HG03060 (cell line): Measurements from ENCODE around the gene SLC22A15.
"Not testable (repeated sequence)": the region's sequence is repeated elsewhere in the genome, so short reads cannot be mapped to it uniquely, and the experiment has no call there.

Source experiments
- ATAC-seq: cut with Tn5 transposase; IDR thresholded peaks from one replicate; pipeline ENCODE4 v1.9.1; 2021; ENCODE audit warnings: low read depth, moderate number of reproducible peaks; ENCODE audit not compliant: unreplicated experiment

Gene SLC22A15

DNA sequence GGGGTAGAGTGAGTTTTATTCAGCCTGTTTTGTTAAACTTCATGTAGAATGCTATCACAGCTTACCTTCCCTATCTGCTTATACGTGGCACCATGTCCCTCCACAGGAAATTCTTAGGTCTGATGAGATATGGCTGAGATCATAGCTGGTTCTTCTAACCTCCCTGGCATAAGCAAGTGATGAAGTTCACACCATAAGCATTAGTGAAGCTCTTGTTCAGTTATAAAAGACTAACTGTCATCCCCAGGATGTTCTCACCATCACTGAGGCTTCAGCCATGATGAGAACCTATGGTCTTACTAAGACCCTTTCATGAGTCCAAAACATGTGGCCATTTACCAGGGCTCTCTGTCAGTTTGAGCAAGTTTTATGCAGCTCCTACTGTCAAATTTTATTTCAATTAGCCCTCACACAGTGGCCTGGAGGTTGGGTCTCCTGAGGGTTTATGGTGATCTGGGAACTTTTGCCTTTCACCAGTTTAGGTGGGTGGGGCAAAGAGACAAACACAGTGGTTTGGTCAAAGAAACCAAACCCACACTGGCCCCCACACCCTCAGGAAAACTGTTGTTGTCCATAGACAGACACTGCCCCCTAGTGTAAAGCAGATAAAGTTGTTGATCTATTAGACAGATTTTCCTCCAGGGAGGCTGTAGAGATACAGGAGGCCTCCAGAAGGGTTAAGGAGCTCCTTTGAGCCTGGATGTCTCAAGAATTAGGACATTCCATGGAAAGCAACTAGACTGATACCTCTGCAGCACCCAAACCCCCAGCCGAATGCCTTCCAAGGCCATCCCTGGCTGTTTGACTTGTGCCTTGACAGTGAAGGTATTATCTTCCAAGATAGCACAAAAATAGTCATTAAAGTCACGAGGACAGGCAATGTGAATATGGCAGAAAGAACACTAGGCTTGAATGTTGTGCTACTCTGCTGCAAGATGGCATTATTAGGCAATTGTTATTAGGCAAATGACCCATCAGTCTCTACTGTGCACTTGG, 5.0 kb downstream of the SLC22A15 start:
- no peak for ATAC-seq

DNA sequence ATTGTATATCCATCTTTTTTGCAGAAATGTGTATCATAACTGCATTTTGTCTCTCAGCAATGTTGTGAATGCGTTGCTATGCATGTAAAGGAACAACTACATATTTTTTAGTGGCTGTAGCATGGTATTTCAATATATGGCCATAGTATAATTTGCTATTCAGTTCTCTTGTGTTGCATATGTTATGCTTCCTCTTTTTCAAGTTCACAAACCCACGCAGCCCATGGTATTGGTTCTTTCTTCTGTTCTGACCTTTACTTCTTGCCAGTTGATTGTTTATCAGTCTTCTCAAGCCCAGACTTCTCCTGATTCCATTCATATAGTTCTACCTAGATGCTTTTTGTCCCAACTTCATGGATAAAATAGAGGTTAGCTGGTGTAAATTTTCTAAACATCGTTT, 6.1 kb downstream of the SLC22A15 start:
- ATAC-seq: no peak

DNA sequence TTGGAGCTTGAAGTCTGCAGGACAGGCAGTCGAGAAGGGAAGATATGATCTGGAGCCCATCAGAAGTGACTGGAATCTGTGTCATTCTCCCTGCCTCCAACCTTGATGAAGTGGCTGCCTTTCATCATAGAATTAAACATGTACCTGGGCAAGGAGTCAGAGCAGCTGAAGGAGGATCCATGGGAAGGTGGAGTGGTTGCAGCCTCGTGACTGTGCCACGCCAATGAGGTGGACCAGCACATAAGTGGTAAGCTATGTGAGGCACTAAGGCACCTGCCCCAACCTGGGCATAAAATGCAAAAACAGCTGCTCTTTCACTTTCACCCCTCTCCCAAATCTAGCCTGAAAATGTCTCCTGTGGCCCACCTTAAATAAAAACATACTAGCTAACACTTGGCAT, 7.3 kb downstream of the SLC22A15 start:
- ATAC-seq: no peak

DNA sequence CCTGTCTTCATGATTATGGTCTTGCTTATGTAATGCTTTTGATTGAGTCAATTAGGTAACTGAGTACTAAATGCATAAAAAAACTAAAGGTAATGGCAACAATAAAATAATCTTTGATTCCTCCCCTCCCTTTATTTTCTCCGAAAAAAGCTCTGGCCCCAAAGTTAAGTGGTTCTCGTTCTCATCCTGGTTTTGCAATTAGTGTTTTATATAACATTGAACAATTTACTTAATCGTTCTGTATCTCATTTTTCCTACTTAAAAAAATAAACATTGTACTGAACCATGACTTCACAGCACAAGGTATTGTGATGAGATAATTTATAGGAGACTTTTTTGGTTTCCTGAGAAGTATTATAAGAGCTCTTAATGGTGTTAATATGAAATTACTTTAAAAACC, 11.3 kb downstream of the SLC22A15 start:
- ATAC-seq: no peak

DNA sequence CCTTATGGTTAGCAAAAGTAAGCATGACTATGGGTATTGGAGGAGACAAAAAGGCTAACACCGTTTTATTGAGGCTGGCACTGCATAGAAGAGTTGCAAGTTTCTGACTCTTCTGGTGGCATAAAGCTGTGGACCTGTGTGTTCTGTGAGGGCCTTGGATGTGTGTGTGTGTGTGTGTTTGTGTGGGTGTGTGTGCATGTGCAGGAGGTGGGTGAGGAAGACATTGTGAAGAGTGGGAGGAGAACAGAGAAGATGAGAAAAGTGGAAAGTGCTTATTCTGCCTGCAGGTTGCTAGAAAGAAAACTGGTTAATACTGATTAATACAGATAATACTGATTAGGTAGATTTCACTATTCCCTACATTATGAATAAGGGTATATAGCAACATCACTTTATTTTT, 12.6 kb downstream of the SLC22A15 start:
- no peak for ATAC-seq

DNA sequence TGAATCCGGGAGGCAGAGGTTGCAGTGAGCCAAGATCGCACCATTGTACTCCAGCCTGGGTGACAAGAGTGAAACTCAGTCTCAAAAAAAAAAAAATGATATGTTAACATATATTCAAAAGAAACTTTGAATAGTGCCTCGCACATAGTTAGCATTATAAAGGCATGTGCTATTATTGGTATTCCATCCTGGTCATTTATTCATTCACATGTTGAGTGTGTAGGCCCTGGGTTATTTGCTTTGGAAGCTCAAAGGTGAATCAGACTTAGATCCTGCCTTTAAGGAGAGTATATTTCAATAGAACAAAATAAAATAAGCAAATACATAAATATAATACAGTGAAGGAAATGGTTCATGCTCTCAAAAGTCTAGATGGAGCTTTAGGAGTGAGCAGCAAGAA, 13.4 kb downstream of the SLC22A15 start:
- ATAC-seq: no peak

DNA sequence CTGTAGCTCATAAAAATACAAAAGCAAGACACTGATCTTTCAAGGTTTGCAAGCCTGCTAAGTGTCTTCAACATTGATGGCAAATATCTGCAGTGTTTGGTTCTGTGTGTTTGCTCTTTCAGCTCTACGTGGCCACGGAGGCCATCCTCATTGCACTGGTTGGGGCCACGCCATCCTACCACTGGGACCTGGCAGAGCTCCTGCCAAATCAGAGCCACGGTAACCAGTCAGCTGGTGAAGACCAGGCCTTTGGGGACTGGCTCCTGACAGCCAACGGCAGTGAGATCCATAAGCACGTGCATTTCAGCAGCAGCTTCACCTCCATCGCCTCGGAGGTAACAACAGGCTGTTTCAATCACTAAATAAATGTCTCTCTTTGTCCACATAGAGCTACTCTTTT, 15.6 kb downstream of the SLC22A15 start:
- no peak for ATAC-seq

DNA sequence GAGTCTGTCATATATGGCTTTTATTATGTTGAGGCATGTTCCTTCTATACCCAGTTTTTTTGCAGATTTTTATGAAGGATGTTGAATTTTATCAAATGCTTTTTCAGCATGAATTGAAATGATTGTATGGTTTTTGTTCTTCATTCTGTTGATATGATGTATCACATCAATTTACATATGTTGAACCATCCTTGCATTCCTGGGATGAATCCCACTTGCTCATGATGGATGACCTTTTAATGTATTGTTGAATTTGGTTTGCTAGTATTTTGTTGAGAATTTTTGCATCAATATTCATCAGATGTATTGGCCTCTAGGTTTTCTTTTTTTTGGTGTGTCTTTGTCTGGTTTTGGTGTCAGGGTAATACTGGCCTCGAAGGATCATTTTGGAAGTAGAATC, 21.6 kb downstream of the SLC22A15 start:
- not testable (repeated sequence) for ATAC-seq

DNA sequence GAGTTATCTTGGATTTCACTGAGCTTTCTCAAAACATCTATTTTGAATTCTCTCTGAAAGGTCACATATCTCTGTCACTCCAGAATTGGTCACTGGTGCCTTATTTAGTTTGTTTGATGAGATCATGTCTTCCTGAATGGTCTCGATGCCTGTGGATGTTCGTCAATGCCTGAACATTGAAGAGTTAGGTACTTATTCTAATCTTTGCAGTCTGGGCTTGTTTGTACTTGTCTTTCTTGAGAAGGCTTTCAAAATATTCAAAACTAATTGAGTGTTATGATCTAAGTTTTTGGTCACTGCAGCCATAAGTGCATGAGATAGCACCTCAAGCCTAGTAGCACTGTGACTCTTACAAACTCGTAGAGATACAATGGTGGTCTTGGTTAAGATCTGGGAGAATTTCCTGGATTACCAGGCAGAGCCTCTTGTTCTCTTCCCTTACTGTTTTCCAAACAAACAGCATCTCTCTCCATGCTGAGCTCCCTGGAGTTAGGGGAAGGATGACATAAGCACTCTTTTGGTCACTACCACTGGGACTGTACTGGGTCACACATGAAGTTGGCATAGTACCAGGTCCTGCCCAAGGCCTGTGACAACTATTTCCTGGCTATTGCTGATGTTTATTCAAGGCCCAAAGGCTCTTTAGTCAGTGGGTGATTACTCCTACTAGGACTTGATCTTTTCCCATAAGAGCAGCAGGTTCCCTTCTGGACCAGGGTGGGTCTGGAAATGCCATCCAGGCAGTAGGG, 25.6 kb downstream of the SLC22A15 start:
- no peak for ATAC-seq

DNA sequence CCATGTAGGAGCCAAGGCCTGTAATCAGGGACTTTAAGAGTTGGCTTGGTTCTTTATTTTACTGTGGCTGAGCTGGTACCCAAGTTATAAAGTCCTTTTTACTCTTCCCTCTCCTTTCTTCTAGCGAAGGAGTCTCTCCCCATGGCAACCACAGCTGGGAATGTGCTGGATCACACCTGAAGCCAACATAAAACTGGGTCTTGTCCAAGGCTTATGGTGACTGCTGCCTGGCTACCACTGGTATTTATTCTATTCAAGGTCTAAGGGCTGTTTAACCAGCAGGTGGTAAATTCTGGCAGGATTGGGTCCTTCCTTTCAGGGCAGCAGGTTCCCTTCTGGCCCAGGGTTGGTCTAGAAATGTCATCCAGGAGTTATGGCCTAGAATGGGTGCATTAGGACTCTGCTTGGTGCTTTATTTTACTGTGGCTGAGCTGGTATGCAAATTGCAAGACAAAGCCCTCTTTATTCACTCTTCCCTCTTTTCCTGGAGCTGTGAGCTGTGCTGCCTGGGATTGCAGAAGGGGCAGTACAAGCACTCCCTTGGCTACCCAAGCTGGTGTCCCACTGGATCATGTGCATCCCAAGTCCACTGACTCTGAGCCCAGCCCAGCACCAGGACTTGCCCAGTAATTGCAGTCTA, 26.6 kb downstream of the SLC22A15 start:
- ATAC-seq: no peak

DNA sequence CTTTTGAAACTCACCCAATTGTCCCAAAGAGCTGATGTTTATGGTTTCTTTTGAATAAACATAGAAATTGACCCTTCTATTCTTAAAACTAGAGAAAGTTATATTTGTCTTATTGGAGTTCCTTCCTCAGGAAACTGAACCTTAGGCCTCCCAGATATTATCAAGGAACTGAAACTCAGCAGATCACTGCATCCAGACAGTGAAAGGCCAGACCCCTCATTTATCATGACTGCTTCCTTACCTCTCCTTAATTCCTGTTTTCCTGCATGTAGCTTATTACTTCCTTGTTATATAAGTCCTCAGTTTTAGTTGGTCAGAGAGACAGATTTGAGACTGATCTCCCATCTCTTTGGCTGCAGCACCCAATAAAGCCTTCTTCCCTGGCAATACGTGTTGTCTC, 27.5 kb downstream of the SLC22A15 start:
- no peak for ATAC-seq

DNA sequence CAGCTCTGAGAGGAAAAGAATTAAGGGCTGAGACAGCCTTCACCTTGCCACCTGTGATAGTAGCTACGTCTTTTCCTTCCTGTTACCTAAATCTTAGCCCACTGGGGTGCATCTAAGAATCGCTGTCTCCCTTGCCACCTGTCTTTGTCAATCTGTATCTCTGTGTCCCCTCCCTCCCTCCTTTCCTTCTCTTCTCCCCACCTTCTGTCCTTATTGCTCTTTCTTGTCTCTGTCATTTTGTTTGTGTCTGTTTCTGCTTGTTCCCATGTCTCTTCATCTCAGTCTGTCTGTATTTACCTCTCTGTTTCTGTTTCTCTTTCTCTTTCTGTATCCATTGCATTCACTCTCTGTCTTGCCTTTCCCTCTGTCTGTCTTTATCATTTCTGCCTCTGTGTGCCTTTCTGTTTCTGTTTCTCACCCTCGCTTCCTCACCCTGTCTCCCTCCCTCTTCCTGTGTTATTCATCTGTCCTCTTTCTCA, 30.2 kb downstream of the SLC22A15 start:
- ATAC-seq: peak; percentile 91

DNA sequence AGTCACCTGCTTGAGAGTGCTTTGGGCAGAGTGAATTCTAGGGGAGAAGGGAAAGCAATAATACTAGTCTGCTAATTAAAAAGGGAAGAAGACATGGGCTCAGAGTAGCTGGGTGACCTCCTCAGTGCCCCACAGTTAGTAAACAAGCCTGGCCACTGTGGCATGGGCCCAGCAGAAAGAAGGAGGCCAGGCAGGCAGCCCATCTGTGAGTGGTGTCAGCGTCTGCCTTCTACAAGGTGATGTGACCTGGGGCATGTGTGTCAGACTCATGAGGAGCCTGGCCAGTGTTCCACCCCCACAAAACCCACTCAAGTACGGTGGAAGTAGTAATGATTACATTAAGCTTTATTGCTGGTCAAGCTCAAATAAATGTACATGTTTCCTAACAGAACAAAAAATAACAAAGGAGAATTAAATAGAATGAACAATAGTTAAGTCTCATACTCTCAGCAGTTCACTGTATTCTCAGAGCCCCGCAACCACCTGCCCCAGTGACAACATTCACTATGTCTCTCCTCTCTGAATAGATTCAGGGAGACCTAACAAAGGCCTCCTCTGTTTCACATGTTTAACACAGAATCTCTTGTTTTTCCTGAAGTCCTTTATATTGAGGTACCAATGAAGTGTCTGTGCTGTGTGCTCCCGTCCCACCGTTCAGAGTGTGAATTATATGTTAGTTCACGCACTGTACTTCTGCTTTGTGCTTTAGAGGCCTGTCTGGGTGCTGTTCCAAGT, 32.5 kb downstream of the SLC22A15 start:
- no peak for ATAC-seq

DNA sequence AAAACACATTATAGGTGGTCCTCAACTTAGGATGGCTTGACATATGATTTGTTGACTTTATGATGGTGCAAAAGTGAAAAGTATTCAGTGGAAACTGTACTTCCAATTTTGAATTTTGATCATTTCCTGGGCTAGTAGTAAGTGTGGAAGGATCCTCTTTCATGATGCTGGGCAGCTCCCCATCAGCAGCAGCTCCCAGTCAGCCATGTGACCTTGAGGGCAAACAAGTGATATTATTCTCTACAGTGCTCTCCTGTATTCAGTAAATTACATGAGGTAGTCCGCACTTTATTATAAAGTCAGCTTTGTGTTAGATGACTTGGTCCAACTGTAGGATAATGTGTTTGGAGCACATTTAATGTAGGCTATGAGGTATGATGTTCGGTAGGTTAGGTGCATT, 36.4 kb downstream of the SLC22A15 start:
- ATAC-seq: no peak

DNA sequence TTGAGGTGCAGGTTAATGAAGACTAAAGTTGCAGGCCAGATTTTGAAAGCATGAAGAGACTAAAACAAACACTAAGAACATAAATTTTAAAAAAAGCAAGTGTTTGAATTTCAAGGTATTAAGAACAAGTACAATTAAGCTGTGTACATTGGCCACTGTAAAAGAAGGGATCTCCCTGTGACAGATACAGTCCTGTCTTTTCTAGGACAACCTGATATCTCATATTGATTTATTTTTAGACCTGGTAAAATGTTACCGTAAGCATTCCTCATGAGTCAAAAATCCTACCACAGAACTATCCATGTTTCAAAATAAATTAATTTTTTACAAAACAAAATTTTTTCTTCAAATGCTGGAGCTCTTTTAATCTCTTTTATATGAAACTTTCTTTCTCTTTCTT, 39.4 kb downstream of the SLC22A15 start:
- no peak for ATAC-seq

DNA sequence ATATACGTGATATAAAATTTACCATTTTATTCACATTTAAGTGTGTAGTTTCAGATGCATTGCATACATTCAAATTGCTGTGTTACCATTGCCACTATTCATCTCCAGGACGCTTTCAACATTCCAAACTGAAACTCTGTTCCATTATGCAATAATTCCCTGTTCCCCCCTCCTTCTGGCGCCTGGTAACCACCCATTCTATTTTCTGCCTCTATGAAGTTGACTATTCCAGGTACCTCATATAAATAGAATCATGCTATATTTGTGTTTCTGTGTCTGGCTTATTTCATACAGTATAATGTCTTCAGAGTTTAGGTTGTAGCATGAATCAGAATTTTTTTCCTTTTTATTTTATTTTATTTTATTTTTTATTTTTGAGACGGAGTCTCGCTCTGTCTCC, 41.7 kb downstream of the SLC22A15 start:
- no peak for ATAC-seq

DNA sequence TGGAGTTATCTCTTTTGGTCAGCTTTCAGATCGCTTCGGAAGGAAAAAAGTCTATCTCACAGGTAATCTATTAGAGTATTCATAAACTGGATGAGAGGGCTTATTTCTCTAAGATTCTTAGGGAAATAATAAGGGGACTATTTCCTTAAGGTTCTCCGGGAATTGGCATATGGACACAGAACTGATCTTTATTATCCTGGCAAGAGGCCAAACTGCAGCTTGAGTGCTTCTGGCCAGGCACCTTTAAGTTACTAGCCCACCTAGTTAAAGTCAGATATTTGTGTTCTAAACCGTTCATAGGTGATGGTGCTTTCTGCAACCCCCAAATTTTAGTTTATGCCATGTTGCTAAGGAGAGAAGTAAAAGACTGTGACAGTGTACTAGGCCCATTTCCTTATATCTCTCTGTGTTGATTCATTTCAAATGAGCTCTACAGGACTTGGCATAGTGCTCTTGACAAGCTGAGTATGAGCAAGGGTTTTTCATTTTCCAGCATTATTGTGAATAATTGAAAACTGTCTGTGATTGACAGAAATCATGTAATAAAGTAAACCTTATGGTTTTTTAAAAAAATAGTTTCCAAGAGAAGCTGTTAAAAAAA, 43.4 kb downstream of the SLC22A15 start:
- ATAC-seq: no peak

DNA sequence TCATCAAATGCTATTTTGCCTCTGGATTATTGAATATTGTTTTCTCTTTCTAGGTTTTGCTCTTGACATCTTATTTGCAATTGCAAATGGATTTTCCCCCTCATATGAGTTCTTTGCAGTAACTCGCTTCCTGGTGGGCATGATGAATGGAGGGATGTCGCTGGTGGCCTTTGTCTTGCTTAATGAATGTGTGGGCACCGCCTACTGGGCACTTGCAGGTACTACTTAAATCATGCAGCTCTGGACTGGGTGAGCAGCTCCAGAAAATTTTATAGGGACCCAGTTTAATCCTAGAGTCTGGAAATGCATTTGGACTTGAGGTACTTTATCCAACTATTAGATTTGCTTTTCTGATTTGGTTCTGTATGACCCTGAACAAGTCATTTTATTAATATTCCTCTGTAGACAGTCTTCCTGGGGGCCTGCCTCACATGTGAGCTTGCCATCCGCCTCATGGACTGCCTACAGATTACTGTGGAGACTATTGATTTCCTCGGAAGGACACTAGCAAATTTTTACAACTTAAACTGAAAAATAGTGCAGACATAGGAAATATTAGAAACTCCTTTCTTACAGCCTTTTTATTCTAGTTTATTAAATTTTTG, 44.5 kb downstream of the SLC22A15 start:
- ATAC-seq: no peak

DNA sequence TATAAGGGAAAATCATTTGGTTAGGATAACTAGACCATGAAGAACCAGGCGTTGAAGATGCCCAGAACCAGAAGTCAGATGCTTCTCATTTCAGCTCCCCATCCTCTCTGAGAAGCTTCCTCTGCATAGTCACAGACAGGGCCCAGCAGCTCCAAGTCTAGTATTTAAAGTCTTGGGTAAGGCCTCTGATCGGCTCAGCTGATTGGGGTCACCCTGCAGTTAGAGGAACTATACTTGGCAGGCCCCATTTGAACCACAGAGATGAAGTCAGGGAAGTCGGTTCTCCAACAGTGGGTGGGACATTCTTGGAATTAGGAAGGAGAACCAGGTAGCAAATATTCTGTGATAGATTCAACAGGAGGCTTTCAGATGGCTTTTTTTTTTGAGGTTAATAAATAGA, 48.3 kb downstream of the SLC22A15 start:
- ATAC-seq: no peak

DNA sequence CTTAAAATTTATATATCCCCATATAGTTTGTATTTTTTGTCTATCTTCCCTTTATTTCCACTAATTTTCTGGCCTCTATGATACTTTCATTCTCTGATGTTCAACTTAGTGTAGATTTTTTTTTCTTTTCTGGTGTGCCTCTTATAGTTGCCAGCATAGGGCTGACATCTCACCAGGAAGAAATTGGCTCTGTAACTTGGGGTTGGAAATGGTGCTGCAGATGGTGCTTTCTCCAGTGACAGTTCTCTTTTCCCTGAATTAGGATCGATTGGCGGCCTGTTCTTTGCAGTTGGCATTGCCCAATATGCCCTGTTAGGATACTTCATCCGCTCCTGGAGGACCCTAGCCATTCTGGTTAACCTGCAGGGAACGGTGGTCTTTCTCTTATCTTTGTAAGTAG, 50.3 kb downstream of the SLC22A15 start:
- no peak for ATAC-seq
